Astrocyte of the cerebellum (primary cell): Measurements from ENCODE around the gene BSPRY.
"Not testable (repeated sequence)": the region's sequence is repeated elsewhere in the genome, so short reads cannot be mapped to it uniquely, and the experiment has no call there.

Experiments
- DNase-seq: peaks from one replicate; pipeline ENCODE4 v3.0.0-alpha.2; 2011; ENCODE audit warnings: low read depth
- H3K4me3 ChIP-seq: 2 replicates; pipeline ENCODE4 v1.5.1; 2011; ENCODE audit warnings: mild to moderate bottlenecking, low read depth, low read length, moderate library complexity
- in situ Hi-C: cut with HindIII; loops from 2 replicates; pipeline ENCODE4 v1.10.0; 2017; ENCODE audit warnings: low sequenced_read_pairs
- TF ChIP-seq, protein P1 (sequence below): IDR thresholded peaks from 2 replicates; pipeline ENCODE4 v1.5.1; 2012; ENCODE audit warnings: low read length, low read depth, moderate library complexity, mild to moderate bottlenecking; ENCODE audit errors: missing control alignments

Gene BSPRY

DNA sequence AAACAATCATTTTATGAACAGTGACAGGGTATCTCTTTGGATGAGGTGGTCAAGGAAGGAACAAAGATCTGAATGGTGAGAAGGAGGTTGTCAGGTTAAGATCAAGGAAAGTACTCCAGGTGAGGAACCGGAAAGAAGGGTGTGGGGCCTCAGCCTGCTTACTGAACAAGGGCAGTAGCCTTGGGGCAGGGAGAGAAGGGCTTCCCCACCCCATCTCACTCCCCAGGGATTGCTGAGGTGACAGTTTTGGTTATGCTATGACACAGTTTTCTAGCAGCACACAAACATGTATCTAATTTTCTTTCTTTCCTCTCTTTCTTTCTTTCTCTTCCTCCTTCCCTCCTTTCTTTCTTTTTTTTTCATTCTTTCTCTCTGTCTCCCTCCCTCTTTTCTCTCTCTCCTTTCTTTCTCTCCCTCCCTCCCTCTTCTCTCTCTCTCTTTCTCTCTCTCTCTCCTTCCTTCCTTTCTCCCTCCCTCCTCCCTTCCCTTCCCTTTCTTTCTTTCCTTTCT is 31.6 kb downstream of the BSPRY start:
- in situ Hi-C loops, result no loop called here
- no peak overlapping the region for H3K4me3 ChIP-seq
- TF ChIP-seq, protein P1, sequence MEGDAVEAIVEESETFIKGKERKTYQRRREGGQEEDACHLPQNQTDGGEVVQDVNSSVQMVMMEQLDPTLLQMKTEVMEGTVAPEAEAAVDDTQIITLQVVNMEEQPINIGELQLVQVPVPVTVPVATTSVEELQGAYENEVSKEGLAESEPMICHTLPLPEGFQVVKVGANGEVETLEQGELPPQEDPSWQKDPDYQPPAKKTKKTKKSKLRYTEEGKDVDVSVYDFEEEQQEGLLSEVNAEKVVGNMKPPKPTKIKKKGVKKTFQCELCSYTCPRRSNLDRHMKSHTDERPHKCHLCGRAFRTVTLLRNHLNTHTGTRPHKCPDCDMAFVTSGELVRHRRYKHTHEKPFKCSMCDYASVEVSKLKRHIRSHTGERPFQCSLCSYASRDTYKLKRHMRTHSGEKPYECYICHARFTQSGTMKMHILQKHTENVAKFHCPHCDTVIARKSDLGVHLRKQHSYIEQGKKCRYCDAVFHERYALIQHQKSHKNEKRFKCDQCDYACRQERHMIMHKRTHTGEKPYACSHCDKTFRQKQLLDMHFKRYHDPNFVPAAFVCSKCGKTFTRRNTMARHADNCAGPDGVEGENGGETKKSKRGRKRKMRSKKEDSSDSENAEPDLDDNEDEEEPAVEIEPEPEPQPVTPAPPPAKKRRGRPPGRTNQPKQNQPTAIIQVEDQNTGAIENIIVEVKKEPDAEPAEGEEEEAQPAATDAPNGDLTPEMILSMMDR, result no peak
- no peak for DNase-seq

DNA sequence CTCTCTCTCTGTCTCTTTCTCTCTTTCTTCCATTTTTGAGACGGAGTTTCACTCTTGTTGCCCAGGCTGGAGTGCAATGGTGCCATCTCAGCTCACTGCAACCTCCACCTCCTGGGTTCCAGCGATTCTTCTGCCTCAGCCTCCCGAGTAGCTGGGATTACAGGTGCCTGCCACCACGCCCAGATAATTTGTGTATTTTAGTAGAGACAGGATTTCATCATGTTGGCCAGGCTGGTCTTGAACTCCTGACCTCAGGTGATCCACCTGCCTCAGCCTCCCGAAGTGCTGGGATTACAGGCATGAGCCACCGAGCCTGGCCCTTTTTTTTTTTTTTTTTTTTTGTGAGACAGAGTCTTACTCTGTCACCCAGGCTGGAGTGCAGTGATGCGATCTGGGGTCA is 32.1 kb downstream of the BSPRY start:
- H3K4me3 ChIP-seq, in situ Hi-C loops, DNase-seq: not testable (repeated sequence)

DNA sequence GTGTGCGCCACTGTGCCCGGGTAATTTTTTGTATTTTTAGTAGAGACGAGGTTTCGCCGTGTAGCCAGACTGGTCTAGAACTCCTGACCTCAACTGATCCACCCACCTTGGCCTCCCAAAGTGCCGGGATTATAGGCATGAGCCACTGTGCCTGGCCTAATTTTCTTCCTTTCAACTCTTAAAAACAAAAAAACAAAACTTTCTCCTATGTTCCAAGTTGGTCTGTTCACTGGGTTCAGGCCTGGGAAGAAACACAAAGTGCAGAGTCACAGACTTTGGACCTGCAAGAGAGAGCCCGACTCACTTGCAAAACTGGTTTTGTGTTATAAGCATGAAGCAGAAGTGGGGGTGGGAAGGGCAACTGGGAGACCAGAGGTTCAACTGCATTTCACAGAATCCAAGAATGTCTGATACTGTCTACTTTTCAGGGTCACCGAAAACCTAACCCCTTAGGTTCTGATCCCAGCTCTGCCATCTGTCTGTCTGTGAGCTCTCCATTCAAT is 32.6 kb downstream of the BSPRY start:
- in situ Hi-C loops, result no loop called here
- no peak overlapping the region for H3K4me3 ChIP-seq
- TF ChIP-seq, protein P1, result no peak
- no peak for DNase-seq

DNA sequence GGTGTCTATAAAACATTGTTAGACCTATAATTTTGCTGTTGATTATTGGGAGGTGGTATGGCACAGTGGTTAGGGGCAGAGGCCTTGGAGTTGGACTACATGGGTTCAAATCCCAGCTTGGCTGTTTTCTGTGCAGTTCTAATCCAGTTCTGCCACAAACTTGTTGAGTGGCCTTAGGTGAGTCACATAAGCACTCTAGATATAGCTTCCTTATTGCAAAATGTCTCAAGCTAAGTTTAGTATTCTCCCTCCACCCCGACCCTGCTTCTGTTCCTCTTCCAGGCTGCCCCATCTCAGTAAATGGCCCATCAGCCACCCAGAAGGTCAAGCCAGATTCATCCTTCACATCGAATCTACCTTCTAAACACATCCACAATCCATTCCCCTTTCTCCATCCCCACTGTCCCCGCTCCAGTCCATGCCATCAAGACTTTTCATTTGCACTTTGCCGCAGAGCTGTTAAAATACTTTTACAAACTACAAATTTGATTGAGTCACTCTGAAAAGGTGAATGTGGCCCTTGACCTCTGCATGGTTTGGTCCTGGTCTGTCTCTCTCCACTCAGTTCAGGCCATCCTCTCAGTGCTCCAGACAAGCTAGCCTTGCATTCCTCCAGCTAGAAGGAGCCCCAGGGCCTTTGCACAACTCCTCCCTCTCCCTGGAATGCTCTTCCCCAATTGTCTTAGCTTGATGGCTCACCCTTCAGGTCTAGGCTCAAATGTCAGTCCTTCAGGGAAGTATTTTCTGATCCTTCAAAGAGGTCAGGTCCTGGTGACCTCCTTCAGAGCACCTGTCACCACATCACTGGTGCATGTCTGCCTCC is 37.4 kb downstream of the BSPRY start:
- DNase-seq, result no peak
- TF ChIP-seq, protein P1, result no peak
- in situ Hi-C loops, result no loop called here
- no peak overlapping the region for H3K4me3 ChIP-seq

DNA sequence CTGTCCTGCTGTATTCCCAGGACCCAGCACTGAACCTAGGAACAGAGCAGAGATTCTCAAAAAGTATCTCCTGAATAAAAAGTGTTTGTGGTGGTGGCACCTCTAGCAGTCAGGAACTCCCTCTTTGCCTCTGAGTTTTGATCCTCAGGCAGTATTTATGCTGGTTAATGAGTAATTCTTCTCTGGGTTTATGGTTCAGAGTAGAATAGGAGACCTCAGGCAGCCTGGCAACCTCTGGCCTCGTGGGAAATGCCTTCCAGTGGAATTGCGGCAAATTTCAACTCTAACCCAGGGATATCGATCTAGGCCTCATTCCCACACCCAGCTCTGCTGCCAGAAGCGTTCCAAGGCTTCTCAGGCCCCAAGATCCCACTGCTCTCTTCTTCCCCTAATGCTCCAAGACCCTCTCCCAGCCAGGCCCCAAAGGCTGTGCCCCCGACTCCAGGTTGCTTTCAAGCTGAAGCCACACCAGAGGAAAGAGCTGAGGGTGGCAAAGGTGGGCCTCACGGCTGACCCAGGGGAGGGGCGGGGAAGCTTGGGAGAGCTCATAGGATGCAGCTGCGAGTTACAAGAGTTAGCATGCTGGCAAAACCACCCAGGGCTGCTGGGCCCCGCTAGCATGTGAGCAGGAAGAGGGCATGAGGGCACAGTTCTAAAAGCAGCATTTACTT is 38.4 kb downstream of the BSPRY start:
- DNase-seq, result no peak
- H3K4me3 ChIP-seq, result no peak overlapping the region
- TF ChIP-seq, protein P1, result no peak
- in situ Hi-C loops, result no loop called here

DNA sequence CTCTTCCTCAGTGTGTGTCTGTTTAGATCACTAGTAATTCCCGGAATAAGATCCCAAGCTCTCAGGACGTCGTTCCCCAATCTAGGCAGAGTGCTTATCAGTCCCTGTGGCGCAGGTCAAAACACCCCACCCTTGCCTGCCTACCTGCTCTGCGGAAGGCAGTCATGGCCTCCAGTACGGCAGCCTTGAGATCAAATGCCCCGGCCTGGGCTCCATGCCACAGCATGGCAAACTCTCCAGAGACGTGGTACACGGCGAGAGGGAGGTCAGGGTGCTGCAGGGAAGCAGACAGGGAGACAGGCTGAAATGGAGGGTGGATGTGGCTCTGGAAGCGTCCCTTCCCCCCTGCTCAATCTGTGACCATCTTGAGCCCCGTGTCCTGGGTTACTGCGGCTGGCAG is 39.5 kb downstream of the BSPRY start:
- in situ Hi-C loops, result no loop called here
- TF ChIP-seq, protein P1, result no peak
- H3K4me3 ChIP-seq, result no peak overlapping the region
- DNase-seq, result no peak

DNA sequence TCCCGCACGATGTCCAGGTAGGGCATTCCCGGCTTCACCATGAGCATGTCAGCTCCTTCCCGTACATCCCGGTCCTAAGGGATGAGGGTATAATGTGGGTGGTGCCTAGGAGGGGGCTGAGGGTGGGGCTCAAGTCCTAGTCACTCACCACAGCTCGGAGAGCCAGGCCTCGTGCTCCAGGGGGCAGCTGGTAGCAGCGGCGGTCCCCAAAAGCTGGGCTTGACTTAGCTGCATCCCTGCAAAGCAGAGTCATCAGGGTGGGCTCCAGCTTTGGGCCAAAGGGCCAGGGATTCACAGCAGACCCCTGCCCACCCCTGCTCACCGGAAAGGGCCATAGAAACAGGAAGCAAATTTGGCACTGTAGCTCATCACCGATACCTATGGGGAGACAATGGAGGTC is 40.1 kb downstream of the BSPRY start:
- in situ Hi-C loops, result no loop called here
- no peak overlapping the region for H3K4me3 ChIP-seq
- DNase-seq, result no peak
- TF ChIP-seq, protein P1, result no peak
